ENCODE results near the gene BICDL1.

The BICDL1 gene

DNA sequence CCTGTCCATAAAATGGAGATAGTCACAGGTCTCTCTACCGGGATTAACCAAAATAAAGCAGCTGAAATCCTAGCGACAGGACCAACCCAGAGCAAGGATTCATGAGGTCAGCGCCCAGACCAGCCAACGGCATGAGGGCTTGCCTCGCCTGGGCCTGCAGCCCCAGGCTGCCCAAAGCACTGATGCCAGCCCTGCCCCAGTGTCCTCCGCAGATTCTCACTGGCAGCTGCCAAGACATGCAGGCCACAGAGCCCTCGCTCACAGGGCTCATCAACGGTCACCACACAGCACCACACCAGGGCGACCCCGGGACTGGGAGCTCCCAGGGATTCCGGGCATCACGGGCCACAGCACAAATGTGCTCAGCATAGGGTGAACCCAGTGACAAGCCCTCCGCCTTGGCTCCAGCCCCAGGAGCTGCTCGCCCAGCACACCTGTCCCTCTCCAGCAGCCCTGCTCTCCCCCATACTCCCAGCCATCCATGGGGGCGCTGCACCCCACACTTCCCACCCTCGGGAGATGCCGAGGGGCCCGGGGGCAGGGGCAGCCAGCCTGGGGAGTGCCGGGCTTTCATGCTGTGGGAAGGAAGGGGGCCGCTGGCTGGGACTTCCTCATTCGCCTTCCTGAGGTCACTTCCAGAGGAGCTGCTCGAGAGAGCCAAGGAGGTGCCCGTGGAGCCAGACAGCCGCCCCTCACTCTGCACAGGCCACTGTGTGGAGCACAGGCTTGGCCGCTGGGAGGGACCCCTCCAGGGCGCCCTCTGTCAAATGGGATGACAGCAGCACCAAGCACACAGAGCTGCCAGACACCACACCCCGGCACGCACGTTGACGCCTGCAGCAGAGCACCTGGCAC, 113.4 kb downstream of the BICDL1 start:
- DNase-seq: no peak

DNA sequence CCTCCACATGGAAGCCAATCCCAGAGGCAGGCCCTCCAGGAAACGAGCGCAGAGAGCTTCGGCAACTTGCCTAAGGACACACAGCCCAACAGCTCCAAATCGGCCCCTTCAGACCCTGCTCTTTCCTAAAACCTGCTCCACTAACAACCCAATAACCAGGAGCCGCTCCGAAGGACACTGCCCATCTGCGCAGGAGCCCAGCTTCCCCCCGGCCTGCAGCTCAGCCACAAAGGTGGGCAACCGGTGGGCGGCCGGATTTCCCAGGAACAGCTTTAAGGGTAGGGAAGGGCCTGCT, 114.0 kb downstream of the BICDL1 start:
- DNase-seq: no peak

DNA sequence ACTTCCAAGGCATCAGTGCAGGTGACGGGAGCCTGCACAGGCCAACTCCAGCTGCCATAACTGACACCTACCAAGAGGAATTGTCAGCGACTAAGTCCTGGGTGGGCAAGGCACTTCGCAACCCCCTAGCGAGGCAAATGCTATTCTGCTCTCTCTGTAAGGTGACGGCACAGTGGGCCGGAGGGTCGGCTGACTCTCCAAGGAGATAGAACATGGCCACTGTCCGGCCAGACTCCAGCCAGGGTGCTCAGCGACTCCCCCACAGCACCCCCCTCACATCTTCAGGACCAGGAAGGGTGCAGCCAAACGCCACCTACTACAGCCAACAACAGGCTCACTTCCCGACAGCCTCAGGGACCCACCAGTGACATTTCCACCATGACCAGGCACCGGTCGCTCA, 114.3 kb downstream of the BICDL1 start:
- no peak for DNase-seq

DNA sequence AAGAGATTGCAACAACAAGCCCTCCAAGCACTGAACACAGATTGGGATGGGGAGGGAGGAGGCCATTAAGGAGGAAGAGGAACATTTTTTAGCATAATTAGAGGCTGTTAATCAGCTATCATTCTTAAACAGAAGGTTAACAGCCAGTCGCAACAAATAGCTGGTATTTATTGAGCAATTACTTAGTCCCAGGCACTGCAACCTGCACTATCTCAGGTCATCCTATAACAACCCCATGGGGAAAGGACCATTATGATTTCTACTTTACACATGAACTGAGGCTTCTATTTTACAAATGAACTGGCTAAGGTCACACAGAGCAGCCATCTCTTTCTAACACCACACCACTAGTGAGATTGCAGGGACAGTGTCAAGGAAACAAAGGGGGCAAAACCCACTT, 117.1 kb downstream of the BICDL1 start:
- DNase-seq: no peak

DNA sequence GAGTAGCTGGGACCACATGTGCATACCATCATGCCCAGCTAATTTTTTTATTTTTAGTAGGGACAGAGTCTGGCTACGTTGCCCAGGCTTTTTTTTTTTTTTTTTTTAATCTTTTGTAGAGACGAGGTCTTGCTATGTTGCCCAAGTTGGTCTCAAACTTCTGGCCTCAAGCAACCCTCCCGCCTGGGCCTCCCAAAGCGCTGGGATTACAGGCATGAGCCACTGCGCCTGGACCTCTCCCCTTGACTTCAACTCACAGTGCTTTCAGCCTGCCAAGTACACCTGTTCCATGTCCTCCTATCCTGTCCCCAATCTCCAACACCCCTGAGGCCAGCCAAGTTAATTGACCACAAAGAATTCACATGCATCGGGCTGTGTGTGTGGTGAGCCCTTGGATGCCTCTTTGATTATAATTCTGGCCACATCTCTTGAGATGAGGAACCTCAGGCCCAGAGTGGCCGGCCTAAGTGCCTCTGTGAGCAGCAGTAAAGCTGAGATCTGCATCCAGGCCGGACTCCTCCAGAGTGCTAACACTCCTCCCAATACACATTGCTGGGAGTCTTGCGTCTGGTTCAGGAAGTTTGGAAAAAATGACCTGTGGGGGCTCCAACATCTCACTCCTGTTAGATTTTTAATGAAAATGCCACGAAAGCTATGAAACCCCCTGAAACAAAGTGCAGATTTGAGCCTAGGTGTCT, 120.7 kb downstream of the BICDL1 start:
- no peak for DNase-seq

DNA sequence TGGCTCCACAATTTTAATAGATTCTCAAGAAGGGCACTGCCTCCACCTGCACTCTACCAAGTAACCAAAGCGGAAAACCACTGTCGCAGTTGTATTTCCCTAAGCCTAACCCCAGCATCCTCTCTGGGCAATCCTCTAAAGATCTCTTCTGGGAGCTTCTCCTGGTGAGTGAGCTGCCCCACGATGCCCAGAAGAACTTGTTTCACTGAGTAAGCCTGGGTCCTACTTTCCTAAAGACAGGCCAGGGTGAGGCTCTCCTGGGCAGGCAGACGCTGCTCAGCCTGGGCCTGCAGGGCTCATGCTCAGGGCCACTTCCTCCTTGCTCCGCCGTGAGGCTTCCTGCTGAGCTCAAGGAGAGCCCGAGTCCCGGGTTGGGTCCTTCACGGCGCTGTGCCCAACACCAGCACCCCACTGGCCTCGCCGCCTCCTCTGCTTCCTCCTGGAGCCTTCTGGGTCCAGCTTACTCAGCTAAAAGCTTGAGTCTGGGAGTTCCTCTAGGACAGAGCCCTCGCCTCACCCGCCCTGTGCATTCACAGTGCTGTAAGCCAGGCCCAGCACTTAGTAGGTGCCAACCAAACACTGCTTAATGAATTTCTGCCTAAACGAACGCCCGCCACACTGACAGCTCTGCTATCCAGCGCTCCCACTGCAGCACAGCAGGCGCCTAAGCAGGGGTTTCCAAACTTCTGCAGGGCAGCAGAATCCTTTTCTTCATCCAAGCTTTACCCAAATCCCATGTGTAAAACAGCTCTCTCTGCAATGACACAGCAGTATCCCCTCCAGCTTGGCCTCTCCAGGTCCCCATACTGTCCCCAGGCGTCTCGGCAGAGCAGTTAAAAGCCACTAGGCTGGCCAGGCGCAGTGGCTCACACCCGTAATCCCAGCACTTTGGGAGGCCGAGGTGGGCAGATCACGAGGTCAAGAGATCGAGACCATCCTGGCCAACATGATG, 121.8 kb downstream of the BICDL1 start:
- DNase-seq: no peak

GRCh38 chr12:120115066-120115465, 126.0 kb downstream of the BICDL1 start:
- DNase-seq: no peak

DNA sequence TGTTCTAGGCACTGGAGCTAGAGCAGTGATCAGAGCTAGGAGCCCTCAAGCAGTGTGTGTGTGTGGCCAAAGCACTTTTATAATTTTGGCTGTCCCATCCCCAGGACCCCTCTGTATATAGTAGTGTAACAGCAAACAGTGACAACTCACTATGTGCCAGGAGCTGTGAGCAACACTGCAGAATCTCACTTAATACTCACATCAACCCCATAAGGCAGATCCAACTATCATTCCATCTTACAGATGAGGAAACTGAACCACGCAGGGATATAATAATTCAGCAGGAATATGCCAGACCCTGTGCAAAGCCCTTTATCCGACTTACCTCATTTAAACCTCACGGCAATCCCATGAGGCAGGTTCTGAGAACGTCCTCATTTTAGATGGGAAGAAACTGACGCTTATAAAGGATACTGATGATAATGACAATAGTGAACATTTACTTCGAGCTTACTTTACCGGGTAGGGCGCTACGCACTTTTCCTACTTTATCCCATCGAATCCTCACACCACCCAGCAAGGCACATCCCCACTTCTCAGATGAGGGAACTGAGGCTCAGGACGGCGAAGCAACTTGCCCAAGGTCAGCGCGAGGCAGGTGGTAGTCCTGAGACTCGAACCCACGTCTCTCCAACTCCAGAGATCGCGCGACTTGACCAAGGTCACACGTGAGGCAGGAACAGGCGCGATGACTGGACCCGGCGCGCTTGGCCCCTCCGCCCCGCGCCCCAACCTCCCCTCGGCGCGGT, 126.8 kb downstream of the BICDL1 start:
- DNase-seq: no peak

DNA sequence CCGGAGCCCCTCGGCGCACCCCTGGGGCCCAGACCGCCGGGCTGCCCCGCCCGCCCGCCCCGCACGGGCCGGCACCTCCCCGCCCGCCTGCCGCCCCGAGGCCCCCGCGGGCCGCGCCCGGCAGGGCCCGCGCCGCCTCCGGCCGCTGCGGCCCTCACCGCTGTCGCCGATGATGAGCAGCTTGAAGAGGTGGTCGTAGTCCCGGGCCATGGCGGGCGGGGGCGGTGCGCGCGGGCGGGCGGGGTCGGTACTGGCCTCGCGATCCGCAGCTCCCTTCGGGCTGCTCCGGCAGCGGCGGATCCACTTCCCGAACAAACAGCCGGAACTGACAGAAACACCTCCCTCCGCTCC, 127.4 kb downstream of the BICDL1 start, which contains the start of gene RAB35:
Gene RAB35, minus strand, starts transcription at position 313 of the 351 bp plus-strand sequence. Its CDS starts 103 bp downstream, at position 210.
- no peak for DNase-seq

GRCh38 chr12:120116792-120117651, 128.0 kb downstream of the BICDL1 start:
- DNase-seq: peak; percentile 99

GRCh38 chr12:120117961-120118320, 128.9 kb downstream of the BICDL1 start:
- DNase-seq: no peak

- no peak for DNase-seq
Measured at GRCh38 chr12:120118321-120119061, 129.5 kb downstream of the BICDL1 start.

DNA sequence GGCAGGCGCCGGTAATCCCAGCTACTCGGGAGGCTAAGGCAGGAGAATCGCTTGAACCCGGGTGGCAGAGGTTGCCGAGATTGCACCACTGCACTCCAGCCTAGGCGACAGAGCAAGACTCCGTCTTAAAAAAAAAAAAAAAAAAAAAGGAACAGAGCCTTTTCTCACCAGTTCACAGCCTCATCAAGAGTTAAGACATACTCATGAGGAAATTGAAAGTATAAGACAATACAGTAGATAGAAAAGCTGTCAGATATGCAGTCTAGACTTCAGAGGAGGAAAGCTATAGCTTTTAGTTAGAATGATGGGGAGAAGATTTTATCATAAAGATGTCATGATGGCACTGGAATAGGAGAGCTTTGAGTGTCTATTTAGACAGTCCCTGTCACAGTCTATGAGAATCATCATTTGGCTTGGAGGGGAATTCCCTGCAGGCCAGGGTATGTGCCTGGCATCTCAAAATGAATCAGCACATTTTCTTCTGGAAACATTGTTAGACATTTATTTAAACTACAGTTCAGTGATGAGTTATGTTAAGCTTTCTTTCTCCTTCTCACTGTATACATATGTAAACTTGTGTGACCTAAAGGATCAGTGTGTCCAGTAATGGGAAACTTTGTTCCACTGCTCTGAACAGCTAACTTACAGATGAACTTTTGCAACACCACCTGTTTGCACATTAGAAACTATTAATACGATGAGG, 130.4 kb downstream of the BICDL1 start:
- no peak for DNase-seq

DNA sequence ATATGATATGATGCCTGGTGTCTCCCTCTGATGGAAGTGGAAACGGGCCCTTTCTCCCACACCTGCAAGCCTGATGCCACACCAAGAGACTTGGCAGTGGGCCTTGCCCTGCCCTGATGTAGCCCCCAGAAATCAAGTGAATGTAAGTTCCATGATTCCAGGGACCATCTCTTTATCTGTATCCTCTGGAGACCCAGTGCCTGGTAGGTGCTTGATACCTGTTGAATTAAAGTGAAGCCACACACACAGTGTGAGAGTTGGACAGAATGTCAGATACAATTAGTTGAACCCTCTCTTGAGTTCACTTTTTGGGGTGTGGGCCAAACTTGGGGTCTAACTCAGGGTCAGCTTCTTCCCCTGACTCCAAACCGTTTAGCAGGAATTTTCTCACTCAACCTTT, 132.3 kb downstream of the BICDL1 start:
- DNase-seq: no peak

GRCh38 chr12:120121766-120122293, 132.8 kb downstream of the BICDL1 start:
- DNase-seq: no peak

GRCh38 chr12:120125029-120125428, 136.0 kb downstream of the BICDL1 start:
- no peak for DNase-seq

GRCh38 chr12:120125792-120126634, 137.0 kb downstream of the BICDL1 start:
- DNase-seq: no peak

DNA sequence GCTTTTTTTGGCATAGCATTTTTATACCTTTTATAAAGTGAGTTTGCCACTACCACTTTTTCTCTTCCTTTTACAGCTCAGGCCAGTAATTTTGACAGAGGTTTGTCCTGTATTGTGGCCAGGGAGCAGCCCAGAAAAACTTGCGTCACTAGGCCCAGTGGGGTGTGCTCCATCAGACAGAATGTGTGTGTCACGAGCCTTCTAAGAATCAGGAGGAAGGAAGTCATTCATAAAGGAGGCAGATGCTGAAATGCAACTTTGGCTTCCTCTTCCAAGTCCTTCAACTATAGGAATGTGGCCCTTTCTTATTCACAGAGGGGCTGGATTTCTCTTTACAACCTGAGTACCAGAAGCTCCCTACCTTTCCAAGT, 137.6 kb downstream of the BICDL1 start:
- no peak for DNase-seq

DNA sequence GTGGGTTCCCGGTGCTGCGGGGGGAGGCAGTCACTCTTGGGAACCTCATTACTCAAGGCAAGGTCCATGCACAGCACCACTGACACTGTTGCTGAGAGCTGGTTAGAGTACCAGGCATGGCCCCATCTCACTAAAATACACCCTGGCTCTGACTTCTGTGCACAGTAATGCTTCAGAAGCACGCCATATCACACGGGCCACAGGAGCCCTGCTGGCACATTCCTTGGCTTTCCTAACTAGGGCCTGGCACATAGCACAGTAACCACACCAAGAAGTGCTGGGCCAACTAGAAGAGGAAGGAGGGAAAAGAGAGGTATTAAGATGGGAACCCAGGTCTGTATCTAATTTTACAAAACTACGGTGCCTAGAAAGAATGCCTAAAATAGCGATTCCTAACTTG, 141.0 kb downstream of the BICDL1 start:
- no peak for DNase-seq
